DMS79 treated with DMSO at 0.1 percent for 48 hours (cell line): ENCODE data around the gene CUTC.
"Not testable (repeated sequence)": the region's sequence is repeated elsewhere in the genome, so short reads cannot be mapped to it uniquely, and the experiment has no call there.

ENCODE experiments used
- DNase-seq: peaks from one replicate; lab custom pipeline; 2025; lab: John Stamatoyannopoulos, UW

The CUTC gene, protein sequence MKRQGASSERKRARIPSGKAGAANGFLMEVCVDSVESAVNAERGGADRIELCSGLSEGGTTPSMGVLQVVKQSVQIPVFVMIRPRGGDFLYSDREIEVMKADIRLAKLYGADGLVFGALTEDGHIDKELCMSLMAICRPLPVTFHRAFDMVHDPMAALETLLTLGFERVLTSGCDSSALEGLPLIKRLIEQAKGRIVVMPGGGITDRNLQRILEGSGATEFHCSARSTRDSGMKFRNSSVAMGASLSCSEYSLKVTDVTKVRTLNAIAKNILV

DNA sequence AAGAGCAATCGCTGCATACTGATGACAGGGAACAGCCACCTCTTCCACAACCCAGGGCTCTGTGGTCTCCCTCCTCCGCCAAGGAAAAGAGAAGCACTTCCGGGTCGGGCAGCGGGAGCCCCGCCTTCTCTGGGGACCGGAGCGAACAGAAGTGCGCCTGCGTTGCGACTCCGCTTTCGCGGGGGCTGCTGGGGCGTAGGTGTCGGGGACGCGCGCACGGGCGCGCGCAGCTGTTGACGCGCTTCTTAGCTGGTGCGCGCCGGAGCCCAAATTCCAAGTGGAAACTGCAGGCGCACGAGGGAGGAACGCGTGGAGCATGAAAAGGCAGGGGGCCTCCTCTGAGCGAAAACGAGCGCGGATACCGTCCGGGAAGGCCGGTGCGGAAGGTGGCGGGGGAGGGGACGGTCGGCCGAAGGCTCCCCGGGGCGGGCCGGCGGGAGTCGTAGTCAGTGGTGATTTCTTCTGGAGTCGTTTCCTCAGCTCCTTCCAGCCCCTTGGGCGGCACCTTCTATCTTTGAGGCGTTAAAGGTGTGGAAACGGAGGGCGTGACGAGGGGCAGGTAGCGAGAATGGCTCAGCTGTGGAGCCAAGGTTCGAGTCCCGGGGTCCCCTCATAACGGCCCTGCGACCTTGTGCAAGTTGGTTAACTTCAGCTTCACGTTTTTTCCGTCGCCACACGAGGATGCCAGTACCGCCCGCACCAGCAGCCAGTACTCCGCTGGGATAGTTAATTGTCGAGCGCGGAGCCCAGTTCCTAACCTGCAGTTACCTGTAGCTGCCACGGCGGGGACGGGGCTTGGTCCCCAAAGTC, at the start of gene CUTC, which contains the start of gene COX15:
Gene CUTC (plus strand): TSS at position 202 of the 810 bp plus-strand sequence. CDS start 115 bp downstream, at position 317.
Gene COX15 (minus strand): TSS at position 95 of the 810 bp plus-strand sequence. CDS start 78 bp downstream, at position 17.
- DNase-seq = peak; percentile 74

DNA sequence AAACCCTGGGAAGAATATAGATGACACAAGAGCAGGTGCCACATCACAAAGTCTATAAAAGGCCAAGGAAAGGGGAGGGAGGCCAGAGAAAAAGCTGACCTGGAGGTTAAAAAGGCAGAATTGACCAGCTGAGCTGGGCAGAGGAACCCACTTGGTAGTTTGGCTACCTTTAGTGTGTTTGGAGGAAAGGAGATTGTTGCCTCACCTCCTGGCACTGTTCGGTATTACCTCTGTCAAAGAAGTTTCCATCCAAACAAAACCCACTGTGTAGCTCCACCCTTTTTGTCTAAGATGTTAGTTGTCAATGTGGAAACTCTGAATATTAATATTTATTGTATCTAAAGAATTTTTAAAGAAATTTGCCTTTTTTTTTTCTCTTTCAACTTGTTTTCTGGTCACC, 49.3 kb upstream of the CUTC start:
- DNase-seq = no peak

DNA sequence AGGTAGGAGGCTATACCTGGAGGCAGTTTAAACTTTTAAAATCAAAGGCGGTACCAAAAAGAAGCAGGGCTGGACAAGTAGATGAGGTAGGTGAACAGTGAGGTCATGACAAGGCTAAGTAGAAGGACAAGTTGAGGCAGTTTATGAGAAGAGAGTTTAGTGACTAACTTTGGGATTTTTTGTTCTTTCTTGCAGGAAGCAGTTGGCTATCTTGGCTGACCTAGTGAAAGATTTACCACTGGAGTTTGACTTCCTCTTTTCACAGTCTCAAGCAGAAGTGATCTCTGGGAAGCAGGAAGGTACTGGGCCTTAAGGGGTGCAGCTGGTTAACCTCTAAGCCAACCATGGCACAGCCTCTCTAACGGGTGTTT, 46.5 kb upstream of the CUTC start:
- no peak for DNase-seq

DNA sequence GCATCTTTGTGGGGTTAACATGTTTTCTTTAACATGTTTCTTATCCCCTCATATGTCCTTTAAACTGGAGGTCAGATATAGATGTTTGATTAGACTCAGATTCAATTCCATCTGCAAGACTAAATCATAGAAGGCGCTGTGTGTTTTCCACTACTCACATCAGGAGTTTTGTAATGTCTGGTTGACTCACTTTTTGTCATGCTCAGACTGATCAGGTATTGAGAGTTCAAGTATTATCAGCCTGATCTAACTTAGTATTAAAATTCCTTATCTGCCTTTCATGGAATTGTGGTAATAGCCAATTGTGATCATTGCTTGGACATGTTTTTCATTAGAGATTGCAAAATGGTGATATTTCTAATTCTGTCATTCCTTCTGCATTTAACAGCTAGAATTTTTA, 42.6 kb upstream of the CUTC start:
- DNase-seq = no peak

DNA sequence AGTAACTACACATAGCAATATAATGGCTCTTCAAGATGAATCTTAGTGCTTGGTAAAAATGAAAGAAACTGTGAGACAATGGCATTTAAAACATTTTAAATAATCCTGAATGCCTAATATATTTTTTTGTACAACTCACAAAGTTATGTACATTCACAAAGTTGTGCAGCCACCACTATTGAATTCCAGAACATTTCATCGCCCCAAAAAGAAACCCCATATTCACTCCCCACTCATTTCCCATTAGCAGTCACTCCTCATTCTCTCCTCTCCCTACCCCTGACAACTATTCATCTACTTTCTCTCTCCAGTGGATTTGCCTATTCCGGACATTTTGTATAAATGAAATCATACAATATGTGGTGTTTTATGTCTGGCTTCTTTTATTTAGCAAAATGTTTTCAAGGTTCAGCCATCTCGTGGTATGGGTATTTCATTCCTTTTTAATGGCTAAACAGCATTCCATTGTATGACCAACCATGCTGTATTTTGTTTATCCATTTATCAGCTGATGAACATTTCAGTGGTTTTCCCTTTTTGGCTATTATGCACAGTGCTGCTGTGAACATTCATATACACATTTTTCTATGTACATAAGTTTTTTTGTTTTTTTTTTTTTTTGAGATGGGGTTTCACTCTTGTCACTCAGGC, 38.0 kb upstream of the CUTC start:
- no peak for DNase-seq

DNA sequence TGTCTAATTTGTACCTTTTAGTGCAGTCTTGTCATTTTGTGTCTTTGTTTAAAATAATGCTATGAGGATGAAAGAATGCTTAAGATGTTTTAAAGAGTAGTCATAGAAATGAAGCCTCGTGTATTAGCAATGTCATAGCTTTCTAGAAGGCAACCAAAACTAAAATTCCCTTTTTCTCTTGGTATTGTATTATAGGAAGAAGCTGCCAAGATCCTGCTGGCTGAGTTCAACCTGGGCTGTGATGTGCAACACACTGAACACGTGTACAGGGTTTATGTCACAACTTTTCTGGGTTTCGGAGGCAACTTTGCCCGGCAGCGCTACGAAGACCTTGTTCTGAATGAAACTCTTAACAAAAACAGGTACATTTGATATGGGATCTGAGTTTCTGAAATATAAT, 36.3 kb upstream of the CUTC start:
- no peak for DNase-seq

DNA sequence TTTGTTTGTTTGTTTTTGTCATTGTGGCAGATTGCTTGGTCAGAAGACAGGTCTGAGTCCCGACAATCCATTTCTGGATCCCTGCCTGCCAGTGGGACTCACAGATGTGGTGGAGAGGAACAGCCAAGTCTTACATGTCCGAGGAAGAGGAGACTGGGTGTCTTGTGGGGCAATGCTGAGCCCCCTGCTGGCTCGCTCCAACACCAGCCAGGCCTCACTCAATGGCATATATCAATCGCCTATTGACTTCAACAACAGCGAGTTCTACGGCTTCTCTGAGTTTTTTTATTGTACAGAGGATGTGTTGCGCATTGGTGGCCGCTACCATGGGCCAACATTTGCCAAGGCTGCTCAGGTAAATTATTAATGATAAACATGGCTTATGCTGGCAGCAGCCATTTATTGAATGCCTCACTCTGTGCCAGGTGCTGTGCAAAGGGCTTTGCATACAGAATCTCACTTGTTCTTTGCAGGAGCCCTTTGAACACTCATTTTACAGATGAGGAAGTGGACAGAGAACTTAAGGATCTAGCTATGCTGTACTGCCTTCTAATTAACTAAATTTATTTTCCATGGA, 33.4 kb upstream of the CUTC start:
- no peak for DNase-seq

DNA sequence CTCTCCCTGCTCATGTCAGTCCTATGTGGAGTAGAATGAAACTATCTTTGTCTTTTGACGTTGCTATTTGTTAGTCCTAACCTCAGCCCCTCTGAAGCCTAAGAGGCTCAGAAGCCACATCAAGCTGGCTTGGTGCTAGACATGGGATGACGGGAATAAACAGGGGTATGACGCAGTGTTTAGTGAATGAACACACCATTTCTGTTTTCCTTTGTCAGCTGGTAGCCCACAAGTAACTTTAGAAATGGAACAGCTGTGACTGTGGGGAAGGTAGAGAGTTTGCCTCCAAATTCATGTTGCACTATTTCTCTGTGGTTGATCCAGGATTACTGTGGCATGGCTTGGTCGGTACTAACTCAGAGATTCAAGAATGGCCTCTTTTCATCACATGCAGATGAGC, 31.4 kb upstream of the CUTC start:
- no peak for DNase-seq

DNA sequence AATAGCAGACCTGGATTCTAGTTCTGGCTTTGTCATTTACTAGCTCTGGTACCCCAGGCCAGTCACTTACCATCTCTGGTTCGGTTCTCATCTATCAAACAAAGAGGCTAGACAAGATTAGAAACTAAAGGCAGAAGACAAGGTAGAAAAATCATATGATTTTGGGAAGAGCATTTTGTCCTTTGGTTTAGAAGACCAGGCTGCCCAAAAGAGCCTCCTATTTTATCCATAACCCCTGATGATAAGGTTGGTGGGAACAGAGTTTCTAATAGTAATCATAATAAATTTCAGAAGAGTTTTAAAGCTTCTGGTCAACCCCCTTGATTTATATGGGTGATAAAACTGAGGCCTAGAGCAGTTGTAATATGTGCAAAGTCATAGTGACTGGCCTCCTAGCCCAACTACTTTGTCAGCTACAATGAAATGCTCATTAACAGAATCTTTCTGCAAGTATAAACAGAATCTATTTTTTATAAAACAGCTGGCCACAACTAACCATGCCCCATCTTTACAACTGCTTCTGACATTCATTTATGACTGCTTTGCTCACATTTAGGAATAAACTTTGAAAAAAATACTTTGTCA, 23.5 kb upstream of the CUTC start:
- no peak for DNase-seq

DNA sequence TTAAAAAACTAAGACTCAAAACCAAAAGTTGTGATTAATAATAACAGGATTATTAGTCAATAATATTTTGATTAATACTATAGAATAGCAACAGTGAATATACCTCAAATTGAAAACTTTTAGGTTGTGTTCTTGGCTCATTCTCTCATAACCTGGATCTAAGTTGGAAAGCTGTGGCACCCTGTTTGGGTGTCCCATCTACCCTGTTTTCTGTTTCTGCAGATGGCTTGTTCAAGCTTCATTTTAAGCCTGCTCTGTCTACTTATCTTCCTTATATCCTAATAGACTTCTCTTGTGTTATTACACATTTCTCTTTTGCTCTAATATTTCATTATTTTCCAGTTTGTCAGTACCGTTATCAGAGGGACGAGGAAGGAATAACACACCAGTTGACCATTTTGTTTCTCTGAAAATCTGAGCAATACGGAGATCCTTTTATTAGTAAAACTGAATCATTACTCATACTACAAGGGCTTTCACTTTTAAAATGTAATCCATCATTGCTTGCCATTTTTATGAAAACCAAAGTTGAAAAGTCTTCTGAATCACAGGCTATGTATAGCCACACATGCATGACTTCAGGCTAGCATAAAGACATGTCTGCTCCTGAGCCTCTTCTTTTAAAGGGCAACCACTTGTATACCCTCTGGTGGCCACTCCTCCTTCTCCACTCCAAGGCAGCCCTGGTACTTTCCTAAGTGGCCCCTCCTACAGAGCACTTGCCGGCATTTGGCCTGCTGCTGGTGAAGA, 22.4 kb upstream of the CUTC start:
- no peak for DNase-seq

DNA sequence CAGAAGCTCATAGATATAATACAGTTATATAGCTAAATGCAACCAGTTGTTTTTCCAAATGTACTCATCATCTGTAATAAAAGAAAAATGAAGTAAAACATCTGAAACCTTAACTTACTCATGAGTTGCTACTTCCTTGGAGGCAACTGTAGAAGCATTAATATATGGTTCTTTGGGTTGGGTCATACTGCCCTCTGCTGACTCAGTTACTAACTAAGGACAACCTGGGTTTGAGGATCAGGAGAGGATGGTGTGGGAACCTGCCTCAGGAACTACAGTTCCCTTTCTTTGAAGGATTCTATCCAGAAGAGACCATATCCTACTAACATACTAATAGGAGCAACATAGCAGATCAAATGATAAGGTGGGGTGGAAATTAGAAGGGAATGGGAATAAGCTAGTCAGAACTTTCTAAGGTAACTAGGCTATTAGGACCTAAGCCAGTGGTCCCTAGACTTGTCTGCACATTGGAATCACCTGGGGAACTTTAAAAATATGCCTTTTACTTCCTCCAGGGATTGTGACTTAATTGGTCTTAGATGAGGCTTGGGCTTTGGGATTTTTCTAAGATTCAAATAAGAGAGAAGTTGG, 20.8 kb upstream of the CUTC start:
- DNase-seq = no peak

DNA sequence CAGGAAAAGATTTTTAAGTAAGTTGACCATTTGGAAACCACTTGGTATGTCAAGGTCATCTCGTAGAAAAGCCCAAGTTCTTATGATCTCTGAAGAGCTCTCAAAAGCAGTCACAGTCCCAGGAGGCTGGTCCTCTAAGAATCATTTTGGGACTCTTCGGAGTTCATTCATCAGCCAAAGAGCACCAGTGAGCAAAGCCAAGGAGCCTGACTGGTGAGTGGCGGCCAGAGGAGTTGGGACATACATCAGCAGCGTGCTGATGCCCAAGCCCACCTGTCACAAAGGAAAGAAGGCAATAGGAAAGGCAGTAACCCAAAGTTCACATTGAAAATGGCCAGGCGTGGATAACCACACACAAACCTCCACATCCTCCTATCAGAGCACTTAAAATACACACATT, 17.6 kb upstream of the CUTC start:
- no peak for DNase-seq

DNA sequence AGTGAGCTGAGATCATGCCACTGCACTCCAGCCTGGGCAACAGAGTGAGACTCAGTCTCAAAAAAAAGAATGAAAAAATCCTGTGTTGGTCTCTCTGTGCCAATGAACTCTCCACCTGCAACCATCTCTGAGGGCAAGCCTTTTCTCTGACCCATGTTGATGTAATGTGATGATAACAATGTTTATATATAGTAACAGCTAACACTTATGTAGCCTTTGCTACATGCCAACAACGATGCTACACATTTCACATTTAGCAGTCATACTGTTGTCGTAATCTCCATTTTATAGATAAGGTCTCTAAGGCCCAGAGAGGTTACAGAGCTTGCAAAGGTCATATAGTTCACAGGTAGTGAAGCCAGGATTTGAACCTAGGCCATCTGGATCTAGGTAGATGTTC, 11.6 kb upstream of the CUTC start:
- DNase-seq = no peak

DNA sequence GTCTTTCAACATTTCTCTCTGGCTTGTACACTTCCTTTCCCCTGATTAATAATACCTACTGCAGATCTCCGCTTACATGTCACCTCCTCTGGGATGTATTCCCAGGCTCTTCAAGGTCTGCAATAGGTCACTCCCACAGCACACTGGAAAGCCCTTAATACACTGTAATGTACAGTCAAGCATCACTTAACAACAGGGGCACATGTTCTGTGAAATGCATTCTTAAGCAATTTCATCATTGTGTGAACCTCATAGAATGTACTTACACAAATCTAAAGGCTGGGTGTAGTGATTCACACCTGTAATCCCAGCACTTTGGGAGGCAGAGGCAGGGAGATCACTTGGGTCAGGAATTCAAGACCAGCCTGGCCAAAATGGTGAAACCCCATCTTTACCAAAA, 2.0 kb upstream of the CUTC start:
- DNase-seq = no peak

DNA sequence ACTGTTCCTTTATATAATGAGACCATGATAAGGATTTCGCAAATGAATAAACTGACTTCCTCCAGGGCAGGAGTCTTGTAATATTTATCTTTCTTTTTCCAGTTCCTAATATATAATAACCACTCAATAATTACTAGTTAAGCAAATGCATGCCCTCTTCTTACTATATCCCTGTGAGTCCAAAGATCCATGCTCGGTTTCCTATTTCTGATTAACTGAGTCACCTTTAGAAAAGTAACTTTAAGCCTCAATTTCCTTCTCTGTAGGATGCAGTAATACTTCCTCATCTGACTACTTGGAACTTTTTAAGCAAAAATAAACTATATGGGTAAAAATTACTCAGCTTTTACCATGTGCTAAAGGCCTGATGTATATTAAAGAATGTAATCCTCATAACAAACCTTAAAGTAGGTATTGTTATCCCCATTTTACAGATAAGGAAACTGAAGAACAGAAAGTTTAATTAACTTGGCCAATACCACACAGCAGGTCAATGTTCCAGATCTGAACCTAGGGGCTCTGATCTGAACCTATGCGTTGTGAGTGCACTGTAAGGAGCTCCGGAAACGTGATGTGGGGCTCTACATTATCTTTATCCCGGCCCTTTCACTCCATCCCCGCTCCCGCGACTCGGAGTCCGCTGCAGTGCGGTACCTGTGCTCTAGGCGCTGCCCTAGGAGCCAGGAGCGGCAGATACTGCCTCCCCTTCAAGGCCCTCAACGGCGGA, 565 bp upstream of the CUTC start:
- DNase-seq = no peak

DNA sequence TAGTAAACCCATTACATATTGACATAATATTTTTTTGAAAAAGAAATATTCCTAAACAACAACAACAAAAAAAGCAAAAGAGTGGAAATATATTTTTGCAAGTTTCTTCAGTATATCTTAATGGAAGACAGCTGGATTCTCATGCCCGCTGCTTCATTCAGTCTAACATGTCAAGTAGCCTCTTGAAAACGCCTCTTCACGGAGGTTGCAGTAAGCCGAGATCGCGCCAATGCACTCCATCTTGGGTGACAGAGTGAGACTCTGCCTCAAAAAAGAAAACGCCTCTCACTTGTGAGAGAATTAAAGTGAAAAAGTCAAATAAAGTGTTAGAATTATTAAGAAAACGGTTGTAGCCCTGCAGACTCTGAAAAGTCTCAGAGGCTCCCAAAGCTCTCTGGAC, 1.3 kb downstream of the CUTC start:
- DNase-seq = peak; percentile 58

DNA sequence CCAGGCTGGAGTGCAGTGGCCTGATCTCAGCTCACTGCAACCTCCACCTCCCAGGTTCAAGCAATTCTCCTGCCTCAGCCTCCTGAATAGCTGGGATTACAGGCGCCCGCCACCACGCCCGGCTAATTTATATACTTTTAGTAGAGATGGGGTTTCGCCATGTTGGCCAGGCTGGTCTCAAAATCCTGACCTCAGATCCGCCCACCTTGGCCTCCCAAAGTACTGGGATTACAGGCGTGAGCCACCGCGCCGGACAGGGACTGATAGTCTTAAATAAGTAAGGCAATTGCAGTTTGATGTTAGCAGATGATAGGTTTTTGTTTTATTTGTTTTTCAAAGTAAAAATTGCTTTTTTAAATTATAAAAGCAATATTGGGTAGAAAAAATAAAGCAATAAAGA, 2.1 kb downstream of the CUTC start:
- DNase-seq = not testable (repeated sequence)

DNA sequence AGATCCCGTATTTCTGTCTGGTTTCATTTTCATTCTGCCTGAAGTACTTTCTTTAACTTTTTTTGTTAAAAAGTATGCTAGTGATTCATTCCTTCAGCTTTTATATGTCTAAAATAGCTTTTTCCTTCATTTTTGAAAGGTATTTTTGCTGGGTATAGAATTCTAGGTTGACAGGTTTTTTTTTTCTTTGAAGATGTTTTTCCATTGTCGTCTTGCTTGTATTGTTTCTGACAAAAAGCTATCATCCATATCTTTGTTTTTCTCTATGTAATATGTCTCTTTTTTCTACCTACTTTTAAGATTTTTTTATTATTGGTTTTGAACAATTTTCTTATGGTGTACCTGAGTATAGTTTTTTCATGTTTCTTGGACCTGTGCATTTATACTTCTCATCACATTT, 8.2 kb downstream of the CUTC start:
- DNase-seq = no peak

DNA sequence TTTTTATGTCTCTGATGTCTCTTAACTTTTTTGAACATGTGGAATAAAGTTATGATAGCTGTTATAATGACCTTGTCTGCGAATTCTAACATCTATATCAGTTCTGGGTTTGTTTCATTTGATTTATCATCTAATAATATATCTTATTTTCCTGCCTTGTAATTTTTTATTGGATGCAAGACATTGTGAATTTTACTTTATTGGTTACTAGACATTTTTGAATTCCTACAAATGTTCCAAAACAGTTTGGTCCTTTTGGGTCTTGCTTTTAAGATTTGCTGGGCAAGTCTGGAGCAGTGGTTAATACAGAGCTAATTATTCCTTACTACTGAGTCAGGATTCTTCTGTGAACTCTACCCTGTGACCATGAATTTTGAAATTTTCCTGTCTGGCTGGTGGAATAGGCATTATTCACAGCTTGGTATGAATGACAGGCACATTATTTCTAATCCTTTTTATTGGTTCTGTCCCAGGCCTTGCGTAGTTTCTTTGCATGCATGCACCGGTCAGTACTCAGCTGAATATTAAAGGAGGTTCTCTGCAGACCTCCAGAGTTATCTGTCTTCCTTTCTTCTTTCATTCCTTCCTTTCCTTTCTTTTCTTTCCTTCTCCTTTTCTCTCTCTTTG, 9.0 kb downstream of the CUTC start:
- no peak for DNase-seq

DNA sequence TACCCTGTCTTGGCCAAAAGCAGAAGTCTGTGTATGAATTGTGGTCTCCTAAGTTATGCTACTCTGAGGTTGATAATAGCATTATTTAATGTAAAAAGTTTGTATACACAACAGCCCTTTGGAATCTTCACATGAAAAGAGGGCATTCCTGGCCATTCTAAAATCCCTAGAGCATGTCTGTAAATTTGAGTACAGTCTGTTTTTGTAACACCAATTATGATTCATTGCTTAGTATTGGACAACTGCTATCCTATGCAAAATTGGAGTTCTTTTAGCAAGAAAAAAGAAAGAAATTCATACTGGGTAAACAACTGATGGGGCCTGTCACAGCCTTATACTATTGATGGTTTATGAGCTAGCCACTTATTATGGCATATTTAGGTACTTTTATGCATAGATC, 10.2 kb downstream of the CUTC start:
- DNase-seq = no peak
